ENCODE measurements around the gene SARS1. TPM values are rescaled to one million over a fixed set of nuclear protein-coding genes. Genes with fewer than 3 reads are reported as not detected.

The SARS1 gene
- total RNA-seq, 1 donor from 2014 or later: 99.8 TPM

- intact Hi-C loops (cut with micrococcal nuclease): no loop called here
- no peak for ATAC-seq
- peak; percentile 26 for DNase-seq
Observed at GRCh38 chr1:109268431-109269211, 54.9 kb downstream of the SARS1 start.

GRCh38 chr1:109269212-109269980 lies 55.7 kb downstream of the SARS1 start:
- intact Hi-C loops (cut with micrococcal nuclease): no loop called here
- DNase-seq (peak; percentile 20), ATAC-seq (no peak)

- DNase-seq: no peak
- intact Hi-C loops (cut with micrococcal nuclease): no loop called here
- no peak for ATAC-seq
Observed at GRCh38 chr1:109269981-109270622, 56.4 kb downstream of the SARS1 start.

GRCh38 chr1:109270623-109271317 lies 57.1 kb downstream of the SARS1 start:
- ATAC-seq (no peak), DNase-seq (peak; percentile 27)
- intact Hi-C loops (cut with micrococcal nuclease): no loop called here

- ATAC-seq (no peak), DNase-seq (no peak)
- intact Hi-C loops (cut with micrococcal nuclease): no loop called here
Observed at GRCh38 chr1:109271458-109271857, 57.7 kb downstream of the SARS1 start.

GRCh38 chr1:109272021-109272799 lies 58.5 kb downstream of the SARS1 start:
- ATAC-seq: no peak
- peak; percentile 46 for DNase-seq
- intact Hi-C loops (cut with micrococcal nuclease): no loop called here

- no peak for ATAC-seq
- peak; percentile 29 for DNase-seq
- intact Hi-C loops (cut with micrococcal nuclease): no loop called here
Observed at GRCh38 chr1:109272831-109273547, 59.3 kb downstream of the SARS1 start.

- DNase-seq (peak; percentile 26), ATAC-seq (no peak)
- intact Hi-C loops (cut with micrococcal nuclease): no loop called here
Observed at GRCh38 chr1:109273570-109274288, 60.0 kb downstream of the SARS1 start.

- DNase-seq (peak; percentile 44), ATAC-seq (peak; percentile 31)
- intact Hi-C loops (cut with micrococcal nuclease): no loop called here
Observed at GRCh38 chr1:109274533-109275476, 61.1 kb downstream of the SARS1 start.

GRCh38 chr1:109275706-109276345 lies 62.1 kb downstream of the SARS1 start:
- ATAC-seq (no peak), DNase-seq (no peak)
- intact Hi-C loops (cut with micrococcal nuclease): no loop called here

GRCh38 chr1:109277434-109278204 lies 63.9 kb downstream of the SARS1 start:
- intact Hi-C loops (cut with micrococcal nuclease): loop anchor here (1.0 kb wide), 1 partner anchor 122 kb away; no protein-coding TSS in a partner anchor
- DNase-seq (peak; percentile 87), ATAC-seq (peak; percentile 81)

- DNase-seq: no peak
- no peak for ATAC-seq
- intact Hi-C loops (cut with micrococcal nuclease): no loop called here
Observed at GRCh38 chr1:109279615-109280278, 66.0 kb downstream of the SARS1 start.

- intact Hi-C loops (cut with micrococcal nuclease): no loop called here
- ATAC-seq: no peak
- peak; percentile 16 for DNase-seq
Observed at GRCh38 chr1:109280862-109281261, 67.1 kb downstream of the SARS1 start.

GRCh38 chr1:109281680-109282496 lies 68.2 kb downstream of the SARS1 start:
- DNase-seq (peak; percentile 33), ATAC-seq (no peak)
- intact Hi-C loops (cut with micrococcal nuclease): no loop called here
